HG03097 (cell line): ENCODE measurements around the gene UAP1L1.

ENCODE experiments used
- ATAC-seq: cut with Tn5 transposase; IDR thresholded peaks from one replicate; pipeline ENCODE4 v1.9.1; 2021; ENCODE audit not compliant: unreplicated experiment, low FRiP score

The UAP1L1 gene

DNA sequence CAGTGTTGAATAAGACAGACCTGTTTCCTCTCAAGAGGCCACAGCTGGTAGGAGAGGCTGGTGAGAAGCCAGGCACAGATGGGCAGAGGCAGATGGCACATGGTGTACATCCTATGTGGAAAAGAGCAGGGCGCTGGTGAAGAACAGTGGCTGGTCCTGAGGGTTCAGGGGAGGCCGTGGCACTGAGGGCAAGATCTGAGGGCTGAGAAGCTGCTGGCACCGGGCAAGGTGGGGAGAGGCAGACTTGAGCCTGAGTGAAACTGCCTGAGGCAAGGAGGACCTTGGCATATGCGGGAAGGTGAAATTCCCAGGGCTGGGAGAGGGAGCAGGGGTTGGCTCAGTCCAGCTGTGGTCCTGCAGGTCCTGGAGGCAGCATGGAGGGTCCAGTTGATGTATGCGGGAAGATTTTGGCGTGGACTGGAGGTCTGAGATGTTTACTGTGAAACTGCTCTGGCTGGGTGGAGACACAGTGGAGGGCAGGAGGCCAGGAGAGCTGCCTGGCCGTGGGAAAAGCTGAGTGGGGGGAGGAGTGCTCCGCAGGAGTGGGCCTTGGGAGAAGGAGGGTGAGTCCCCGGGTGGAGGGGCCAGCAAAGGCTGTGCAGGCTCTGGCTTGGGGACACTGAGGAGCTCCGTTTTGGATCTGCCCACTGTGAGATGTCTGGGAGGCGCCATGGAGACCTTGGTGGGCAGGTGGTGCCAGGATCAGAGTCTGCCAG, 12.1 kb downstream of the UAP1L1 start:
- no peak for ATAC-seq

DNA sequence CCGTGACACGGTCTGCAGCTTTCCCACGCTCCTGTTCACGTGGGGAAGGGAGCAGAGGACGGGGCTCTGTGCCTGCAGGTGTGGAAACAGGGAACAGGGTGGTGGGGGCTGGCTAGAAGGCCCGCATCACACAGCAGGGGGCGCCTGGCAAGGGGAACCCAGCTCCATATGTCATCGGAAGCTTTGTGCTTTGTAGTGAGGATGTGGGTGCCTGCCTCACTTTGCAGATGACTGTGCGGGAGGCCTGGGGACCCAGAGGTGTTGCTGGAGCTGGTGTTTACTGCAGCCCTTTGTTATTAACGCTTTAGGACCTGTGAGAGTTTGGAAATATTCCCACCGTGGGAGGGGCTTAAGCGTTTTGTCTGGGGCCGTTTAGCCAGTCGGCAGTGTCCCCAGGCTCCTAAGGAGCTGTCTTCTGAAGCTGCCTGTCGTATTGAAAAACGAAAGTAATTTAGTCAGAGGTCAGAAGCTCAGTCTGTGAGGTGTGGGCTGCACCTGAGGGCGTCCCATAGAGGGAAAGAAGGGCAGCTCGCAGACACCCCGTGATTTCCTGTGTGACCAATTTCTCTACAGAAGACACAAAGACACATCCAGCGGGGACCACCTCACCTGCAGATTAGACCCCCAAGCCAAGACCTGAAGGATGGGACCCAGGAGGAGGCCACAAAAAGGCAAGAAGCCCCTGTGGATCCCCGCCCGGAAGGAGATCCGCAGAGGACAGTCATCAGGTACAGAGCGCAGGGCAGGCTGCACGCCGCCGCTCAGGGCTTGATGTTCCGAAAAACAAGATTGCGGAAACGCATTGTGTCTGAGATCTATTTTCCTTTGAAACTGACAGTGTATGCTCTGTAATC, 18.6 kb downstream of the UAP1L1 start:
- peak; percentile 63 for ATAC-seq

DNA sequence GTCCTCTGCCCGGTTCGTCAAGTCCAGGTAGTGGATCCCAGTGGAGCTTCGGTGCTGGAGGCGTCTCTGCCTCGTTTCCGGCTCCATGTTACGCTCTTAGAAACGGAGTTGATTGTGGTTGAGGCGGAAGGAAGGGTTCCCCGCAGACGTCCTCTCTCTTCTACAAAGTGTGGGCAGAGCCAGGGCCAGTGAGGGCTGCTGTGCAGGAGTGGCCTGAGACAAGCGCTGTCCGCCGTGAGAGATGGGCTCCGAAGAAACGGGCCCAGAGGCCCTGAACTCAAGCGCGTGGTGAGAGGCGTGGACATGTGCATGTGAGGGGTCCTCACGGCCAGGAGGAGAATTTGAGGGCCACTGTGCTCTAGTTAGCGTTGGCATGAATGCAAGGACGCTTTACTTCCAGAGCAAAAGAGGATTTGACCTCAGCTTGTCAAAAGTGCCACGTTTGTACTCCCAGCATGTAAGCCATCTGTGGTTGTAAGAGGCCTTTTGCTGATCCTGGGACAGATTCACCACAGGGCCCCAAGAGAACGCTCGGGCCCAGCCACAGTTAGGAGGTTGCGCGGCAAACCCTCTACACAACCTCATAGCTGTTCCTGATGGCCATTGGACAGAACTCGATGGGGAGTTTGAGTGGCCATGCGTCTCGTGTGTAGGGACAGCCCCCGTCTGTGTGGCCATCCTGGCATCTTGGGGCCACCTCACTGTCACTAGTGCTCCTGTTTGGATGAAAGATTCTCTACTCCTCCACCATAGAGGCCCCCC, 19.6 kb downstream of the UAP1L1 start:
- ATAC-seq = no peak

DNA sequence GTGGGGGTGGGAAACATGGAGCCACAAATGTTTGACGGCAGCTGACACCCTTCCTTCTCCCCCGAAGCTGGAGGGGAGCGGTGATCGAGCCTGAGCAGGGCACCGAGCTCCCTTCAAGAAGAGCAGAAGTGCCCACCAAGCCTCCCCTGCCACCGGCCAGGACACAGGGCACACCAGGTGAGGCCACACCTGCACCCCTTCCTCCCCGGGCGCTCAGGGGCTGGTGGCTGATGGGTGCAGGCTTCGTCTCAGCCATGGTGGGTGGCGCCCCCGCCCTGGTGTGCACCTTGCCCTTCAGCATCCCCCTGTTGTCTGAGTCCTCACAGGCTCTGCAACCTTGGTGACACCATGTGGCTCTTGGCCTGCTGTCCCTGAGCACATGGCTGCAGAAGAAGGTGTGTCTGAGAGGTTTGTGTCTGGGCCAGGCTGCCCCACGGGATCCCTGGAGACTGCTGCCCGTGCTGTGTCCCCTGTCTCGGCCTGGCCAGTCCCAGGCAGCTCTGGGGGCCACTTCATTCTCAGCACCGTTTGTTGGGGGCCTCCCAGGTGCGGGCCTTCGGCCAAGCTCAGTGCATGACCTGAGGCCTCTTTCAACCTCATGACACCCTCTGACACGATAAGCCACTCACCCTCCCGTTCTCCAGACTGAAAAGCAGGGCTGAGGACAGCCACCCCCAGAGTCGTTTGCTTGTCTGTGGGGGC, 20.6 kb downstream of the UAP1L1 start:
- ATAC-seq = no peak

DNA sequence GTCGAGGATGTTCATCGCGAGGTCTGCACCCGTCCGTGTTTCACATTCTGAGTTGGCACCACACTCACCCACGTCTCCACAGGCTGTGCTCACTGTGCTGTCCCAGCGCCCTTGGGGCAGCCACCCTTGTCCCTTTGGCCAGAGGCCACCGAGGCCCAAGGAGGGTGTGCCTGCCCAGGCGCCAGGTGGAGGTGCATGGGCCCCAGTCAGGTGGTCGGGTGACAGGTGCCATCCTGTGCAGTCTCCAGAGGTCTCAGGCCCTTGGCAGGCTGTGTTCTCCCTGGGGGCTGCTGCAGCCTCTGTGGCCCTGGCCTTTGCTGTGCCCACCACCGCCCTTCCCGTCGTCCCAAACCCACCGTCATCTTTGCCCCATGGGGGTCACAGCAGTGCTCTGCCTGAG, 21.9 kb downstream of the UAP1L1 start:
- no peak for ATAC-seq

DNA sequence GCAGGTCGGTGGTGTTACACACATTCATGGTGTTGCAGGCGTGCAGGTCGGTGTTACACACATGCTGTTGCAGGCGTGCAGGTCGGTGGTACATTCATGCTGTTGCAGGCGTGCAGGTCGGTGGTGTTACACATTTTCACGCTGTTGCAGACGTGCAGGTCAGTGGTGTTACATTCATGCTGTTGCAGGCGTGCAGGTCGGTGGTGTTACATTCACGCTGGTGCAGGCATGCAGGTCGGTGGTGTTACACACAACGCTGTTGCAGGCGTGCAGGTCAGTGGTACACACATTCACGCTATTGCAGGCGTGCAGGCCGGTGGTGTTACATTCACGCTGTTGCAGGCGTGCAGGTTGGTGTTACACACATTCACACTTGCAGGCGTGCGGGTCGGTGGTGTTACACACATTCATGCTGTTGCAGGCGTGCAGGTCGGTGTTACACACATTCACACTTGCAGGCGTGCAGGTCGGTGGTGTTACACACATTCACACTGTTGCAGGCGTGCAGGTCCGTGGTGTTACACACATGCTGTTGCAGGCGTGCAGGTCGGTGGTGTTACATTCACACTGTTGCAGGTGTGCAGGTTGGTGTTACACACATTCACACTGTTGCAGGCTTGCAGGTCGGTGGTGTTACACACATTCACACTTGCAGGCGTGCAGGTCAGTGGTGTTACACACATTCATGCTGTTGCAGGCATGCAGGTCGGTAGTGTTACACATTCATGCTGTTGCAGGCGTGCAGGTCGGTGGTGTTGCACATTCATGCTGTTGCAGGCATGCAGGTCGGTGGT, 26.1 kb downstream of the UAP1L1 start:
- no peak for ATAC-seq

DNA sequence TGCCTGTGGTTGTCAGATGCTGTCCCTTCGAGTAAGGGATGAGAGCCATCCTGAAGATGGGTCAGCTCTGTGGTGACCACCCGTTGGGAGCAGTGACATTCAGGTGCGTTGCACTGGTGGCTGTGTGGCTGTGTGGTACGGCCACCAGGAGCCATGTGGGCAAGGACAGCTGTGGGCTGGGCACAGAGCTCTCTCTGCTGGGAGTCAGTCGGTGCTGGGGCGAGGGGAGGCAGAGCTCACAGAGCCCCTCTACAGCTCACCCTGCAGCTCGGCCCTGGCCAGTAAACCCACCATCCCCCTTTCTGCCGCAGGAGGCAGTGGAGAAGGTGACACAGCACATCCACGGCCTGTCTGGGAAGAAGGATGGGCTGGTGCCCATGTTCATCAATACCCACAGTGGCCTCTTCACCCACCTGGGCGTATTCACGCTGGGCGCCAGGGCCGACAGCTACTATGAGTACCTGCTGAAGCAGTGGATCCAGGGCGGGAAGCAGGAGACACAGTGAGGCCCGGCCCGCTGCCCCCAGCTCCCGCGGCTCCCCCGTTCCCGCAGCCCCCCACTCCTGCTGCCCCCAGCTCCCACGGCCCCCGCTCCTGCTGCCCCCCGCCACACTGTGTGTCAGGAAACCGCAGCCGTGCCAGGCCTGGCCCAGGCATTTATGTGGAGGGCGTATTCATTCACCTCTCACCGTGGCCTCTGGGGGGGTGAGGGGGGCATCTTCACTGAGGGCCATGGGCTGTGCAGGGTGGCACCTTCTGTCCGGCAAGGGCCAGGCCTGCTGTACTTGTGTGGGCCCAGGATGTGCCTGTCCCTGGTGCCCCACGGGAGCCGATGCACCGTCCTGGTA, 28.7 kb downstream of the UAP1L1 start:
- ATAC-seq = no peak

DNA sequence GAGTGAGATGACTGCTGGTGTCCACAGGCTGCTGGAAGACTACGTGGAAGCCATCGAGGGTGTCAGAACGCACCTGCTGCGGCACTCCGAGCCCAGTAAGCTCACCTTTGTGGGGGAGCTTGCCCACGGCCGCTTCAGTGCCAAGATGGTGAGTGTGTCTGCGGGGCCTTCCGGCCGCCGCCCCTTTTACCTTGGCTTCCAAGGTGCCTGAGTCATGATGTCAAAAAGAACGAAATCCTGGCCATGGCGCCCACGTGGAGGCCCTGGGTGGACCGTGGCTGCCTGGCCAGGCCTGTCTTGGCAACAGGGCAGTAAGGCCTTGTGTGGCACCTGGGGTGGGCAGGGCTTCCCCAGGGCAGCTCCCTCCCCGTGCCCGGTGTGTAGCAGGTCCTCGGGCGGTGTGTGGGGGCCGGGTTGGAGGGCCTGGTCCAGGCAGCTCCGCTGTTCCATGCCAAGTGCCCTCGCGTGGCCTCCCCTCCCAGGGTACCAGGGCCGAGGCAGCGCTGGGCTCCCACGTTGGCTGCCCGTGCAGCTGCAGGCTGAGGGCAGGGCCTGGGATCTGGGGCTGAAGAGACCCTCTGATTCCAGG, 29.4 kb downstream of the UAP1L1 start:
- no peak for ATAC-seq

DNA sequence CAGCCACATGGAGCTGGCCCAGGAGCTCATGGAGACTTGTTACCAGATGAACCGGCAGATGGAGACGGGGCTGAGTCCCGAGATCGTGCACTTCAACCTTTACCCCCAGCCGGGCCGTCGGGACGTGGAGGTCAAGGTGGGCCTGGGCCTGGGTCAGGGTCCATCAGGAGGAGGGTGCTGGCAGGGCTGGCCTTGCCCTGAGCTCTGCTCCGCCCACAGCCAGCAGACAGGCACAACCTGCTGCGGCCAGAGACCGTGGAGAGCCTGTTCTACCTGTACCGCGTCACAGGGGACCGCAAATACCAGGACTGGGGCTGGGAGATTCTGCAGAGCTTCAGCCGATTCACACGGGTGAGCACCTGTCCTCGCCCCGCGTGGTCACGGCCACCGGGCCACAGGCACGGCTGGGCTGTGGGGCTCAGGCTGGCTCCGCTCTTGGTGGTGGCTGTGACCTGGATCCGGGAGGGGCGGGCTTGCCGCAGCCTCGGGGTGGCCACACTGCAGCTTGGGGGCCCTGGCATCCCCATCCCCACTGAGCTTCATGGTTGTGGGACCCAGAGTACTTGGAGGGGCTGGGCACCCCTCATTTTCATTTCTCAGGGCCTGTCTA, 30.1 kb downstream of the UAP1L1 start:
- ATAC-seq = no peak

DNA sequence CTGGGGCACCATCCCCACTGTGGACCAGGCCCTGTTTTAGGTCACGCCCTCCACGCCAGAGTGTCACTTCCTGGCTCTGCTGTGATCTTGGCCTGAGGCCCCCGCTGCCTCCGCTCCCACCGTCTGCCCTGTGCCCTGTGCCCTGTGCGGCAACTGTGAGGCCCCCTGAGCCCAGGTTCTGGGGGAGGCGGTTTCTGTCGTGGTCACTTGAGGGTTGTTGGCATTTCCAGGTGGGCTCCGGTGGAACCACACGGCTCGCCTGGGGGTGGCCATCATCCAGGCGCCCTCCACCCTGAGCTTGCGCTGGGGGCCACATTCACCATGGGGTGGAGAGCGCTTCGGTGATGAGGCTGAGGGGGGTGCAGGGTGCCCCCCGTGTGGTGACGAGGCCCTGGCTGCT, 30.7 kb downstream of the UAP1L1 start:
- no peak for ATAC-seq

DNA sequence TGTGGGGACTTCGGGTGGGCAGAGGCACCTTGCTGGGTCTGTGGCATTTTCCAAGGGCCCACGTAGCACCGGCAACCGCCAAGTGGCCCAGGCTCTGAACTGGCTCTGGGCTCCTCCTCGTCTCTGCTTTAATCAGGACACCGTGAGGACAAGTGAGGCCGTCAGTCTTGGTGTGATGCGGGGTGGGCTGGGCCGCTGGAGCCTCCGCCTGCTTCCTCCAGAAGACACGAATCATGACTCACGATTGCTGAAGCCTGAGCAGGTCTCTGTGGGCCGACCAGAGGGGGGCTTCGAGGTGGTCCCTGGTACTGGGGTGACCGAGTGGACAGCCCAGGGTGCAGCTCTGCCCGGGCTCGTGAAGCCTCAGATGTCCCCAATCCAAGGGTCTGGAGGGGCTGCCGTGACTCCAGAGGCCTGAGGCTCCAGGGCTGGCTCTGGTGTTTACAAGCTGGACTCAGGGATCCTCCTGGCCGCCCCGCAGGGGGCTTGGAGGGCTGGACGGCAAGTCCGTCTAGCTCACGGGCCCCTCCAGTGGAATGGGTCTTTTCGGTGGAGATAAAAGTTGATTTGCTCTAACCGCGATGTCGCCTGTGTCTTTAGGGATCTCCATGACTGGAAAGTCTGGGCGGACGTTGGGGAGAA, 31.4 kb downstream of the UAP1L1 start:
- no peak for ATAC-seq

DNA sequence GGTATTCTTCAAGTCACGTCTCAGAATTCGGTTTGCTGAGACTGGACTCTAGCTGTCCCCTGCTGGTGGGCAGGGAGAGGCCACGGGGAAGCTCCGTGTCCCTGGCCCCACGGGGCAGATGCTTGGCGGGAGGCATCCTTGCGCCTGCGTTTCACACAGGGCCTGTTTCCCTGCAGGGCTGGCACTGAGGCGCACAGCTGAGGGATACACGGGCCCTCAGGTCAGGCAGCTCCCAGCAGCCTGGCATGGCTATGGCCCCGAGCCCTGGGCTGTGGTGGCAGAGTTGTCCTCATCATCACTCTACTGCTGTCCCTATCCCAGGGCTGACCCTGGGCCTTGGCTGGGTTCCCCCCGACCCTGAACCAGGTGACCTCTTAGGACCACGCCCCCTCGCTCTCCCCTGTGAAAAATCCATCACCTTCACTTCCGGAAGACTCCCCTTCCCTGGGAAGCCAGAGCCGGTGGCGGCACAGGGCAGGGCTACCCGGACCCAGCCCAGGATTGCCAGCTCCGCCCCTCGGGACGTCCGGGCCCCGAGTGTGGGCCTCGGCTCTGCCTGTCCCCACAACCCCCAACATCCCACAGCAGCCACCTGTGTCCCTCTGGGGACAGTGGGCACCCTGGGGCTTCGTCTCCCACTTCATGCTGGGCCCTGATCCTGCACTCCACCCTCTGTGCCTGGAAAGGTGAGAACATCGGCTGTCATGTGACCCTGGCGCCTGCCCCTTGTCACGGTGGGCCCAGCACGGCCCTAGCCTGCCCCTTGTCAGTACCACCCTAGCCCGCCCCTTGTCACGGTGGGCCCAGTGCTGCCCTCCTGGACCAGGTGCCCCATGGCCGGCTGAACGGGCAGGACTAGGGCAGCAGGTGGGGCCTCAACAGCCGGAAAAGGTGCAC, 32.2 kb downstream of the UAP1L1 start:
- ATAC-seq = no peak

DNA sequence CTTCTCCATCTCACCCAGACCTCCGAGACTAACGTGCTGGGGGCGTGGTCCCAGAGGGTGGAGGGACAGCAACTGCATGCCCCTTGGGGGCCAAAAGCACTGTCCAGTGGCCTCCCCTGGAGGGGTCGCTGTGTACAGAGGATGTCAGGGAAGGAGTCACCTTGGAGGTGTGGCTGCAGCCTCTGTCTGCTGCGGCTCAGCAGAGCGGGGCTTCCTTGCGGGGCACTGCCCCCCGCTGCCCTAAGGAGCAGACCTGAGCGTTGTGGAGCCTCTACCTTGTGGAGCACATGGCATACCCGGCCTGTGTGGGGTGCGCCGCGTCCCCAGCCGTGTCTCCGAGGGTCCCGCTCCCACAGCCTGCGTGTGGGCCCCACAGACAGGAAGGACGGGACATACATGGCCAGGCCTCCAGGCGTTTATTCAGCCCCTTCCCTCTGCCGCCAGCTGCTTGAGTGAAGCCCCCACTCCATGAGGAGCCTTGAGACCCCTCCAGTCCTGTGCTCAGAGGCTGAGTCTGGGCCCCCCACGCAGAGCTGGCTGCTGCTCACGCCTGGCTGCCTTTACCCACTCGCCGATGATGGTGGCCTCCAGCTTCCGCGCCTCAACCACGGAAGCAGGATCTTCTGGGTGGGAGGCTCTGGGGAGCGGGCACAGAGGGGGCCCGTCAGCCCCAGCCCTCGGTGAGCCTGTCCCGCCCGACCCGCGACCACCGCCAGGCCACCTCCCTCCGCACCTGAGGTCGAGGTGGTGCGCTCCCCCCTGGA, 33.0 kb downstream of the UAP1L1 start:
- ATAC-seq = no peak

DNA sequence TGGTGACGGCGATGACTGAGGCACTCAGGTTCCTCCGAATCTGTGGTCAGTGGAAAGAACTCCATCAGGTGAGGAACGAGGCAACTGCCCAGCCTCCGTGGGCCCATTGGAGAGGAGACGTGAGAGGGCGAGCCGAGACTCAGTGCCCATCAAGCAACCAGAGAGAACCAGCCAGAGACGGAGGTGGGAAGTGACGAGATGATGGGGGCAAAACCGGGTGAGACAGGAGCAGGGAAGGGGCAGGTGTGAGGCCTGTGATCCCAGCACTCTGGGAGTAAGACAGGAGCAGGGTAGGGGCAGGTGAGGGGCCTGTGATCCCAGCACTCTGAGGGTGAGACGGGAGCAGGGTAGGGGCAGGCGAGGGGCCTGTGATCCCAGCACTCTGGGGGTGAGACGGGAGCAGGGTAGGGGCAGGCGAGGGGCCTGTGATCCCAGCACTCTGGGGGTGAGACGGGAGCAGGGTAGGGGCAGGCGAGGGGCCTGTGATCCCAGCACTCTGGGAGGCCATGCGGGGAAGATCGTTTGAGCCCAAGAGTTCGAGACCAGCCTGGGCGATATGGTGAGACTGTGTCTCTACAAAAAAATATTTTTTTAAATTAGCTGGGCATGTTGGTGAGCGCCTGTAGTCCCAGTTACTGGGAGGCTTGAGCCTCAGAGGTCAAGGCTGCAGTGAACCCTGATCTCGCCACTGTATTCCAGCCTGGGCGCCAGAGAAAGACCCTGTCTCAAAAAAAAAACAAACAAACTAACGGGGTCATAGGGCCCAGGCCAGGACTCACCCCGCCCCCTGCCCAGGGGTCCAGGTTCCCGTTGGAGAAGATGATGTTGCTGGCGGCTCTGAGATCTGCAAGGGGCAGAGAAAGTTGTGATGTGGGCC, 33.8 kb downstream of the UAP1L1 start:
- no peak for ATAC-seq
